HG03575 (cell line): ENCODE results near the gene ZNF354B.
A peak's percentile ranks its signal among the peaks of the same experiment; 100 is the strongest.
"Not testable (repeated sequence)": the region's sequence is repeated elsewhere in the genome, so short reads cannot be mapped to it uniquely, and the experiment has no call there.

ENCODE experiments used
- ATAC-seq: cut with Tn5 transposase; IDR thresholded peaks from one replicate; pipeline ENCODE4 v1.9.1; 2021; ENCODE audit not compliant: unreplicated experiment, insufficient number of reproducible peaks, low FRiP score; ENCODE audit errors: extremely low read depth

The ZNF354B gene

GRCh38 chr5:178859625-178860521, at the start of gene ZNF354B:
Gene ZNF354B (plus strand): TSS chr5:178859953. CDS start chr5:178861048, 1,095 bp downstream.
- peak; percentile 97 for ATAC-seq

- ATAC-seq = no peak
Measured at GRCh38 chr5:178817506-178817905, 42.2 kb upstream of the ZNF354B start.

GRCh38 chr5:178818094-178818493, 41.7 kb upstream of the ZNF354B start:
- no peak for ATAC-seq

- no peak for ATAC-seq
Measured at GRCh38 chr5:178820001-178820400, 39.8 kb upstream of the ZNF354B start.

GRCh38 chr5:178825444-178825843, 34.3 kb upstream of the ZNF354B start:
- ATAC-seq = no peak

- ATAC-seq = no peak
Measured at GRCh38 chr5:178826216-178826615, 33.5 kb upstream of the ZNF354B start.

GRCh38 chr5:178827636-178828035, 32.1 kb upstream of the ZNF354B start:
- no peak for ATAC-seq

GRCh38 chr5:178831049-178831448, 28.7 kb upstream of the ZNF354B start:
- no peak for ATAC-seq

GRCh38 chr5:178832618-178833201, 27.0 kb upstream of the ZNF354B start:
- no peak for ATAC-seq

GRCh38 chr5:178836628-178837027, 23.1 kb upstream of the ZNF354B start:
- ATAC-seq = no peak

- not testable (repeated sequence) for ATAC-seq
Measured at GRCh38 chr5:178838695-178839318, 20.9 kb upstream of the ZNF354B start.

GRCh38 chr5:178839319-178839704, 20.4 kb upstream of the ZNF354B start:
- ATAC-seq = no peak

- ATAC-seq = not testable (repeated sequence)
Measured at GRCh38 chr5:178840399-178840798, 19.4 kb upstream of the ZNF354B start.

GRCh38 chr5:178849316-178849715, 10.4 kb upstream of the ZNF354B start:
- no peak for ATAC-seq

- ATAC-seq = no peak
Measured at GRCh38 chr5:178851951-178852350, 7.8 kb upstream of the ZNF354B start.

- ATAC-seq = no peak
Measured at GRCh38 chr5:178854284-178854683, 5.5 kb upstream of the ZNF354B start.

GRCh38 chr5:178860615-178861014, 862 bp downstream of the ZNF354B start:
- not testable (repeated sequence) for ATAC-seq

GRCh38 chr5:178861627-178862026, 1.9 kb downstream of the ZNF354B start:
- no peak for ATAC-seq

GRCh38 chr5:178866946-178867345, 7.2 kb downstream of the ZNF354B start:
- no peak for ATAC-seq

GRCh38 chr5:178869577-178869976, 9.8 kb downstream of the ZNF354B start:
- ATAC-seq = no peak
